HL-60 (cell line): Measurements from ENCODE around the gene CCDC66.

Experiments
- GABPA ChIP-seq: IDR thresholded peaks from 2 replicates; pipeline ENCODE4 v1.6.1; 2012; ENCODE audit warnings: low read depth
- POLR2AphosphoS5 ChIP-seq: IDR thresholded peaks from 2 replicates; pipeline ENCODE4 v1.6.1; 2012; ENCODE audit warnings: low read depth
- SPI1 ChIP-seq: IDR thresholded peaks from 2 replicates; pipeline ENCODE4 v1.6.1; 2012; ENCODE audit warnings: low read depth, mild to moderate bottlenecking, borderline replicate concordance
- TF ChIP-seq, protein P1 (sequence below): IDR thresholded peaks from one replicate; pipeline ENCODE4 v1.5.1; 2011; ENCODE audit warnings: low read length, control low read depth, inconsistent platforms; ENCODE audit not compliant: insufficient read depth
- TF ChIP-seq, protein P2 (sequence below): IDR thresholded peaks from 2 replicates; pipeline ENCODE4 v1.6.1; 2012; ENCODE audit warnings: low read depth; ENCODE audit not compliant: insufficient replicate concordance

- TF ChIP-seq GABPA: no peak
- TF ChIP-seq, protein P1, sequence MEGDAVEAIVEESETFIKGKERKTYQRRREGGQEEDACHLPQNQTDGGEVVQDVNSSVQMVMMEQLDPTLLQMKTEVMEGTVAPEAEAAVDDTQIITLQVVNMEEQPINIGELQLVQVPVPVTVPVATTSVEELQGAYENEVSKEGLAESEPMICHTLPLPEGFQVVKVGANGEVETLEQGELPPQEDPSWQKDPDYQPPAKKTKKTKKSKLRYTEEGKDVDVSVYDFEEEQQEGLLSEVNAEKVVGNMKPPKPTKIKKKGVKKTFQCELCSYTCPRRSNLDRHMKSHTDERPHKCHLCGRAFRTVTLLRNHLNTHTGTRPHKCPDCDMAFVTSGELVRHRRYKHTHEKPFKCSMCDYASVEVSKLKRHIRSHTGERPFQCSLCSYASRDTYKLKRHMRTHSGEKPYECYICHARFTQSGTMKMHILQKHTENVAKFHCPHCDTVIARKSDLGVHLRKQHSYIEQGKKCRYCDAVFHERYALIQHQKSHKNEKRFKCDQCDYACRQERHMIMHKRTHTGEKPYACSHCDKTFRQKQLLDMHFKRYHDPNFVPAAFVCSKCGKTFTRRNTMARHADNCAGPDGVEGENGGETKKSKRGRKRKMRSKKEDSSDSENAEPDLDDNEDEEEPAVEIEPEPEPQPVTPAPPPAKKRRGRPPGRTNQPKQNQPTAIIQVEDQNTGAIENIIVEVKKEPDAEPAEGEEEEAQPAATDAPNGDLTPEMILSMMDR: no peak
- no peak for TF ChIP-seq POLR2AphosphoS5
- TF ChIP-seq, protein P2, sequence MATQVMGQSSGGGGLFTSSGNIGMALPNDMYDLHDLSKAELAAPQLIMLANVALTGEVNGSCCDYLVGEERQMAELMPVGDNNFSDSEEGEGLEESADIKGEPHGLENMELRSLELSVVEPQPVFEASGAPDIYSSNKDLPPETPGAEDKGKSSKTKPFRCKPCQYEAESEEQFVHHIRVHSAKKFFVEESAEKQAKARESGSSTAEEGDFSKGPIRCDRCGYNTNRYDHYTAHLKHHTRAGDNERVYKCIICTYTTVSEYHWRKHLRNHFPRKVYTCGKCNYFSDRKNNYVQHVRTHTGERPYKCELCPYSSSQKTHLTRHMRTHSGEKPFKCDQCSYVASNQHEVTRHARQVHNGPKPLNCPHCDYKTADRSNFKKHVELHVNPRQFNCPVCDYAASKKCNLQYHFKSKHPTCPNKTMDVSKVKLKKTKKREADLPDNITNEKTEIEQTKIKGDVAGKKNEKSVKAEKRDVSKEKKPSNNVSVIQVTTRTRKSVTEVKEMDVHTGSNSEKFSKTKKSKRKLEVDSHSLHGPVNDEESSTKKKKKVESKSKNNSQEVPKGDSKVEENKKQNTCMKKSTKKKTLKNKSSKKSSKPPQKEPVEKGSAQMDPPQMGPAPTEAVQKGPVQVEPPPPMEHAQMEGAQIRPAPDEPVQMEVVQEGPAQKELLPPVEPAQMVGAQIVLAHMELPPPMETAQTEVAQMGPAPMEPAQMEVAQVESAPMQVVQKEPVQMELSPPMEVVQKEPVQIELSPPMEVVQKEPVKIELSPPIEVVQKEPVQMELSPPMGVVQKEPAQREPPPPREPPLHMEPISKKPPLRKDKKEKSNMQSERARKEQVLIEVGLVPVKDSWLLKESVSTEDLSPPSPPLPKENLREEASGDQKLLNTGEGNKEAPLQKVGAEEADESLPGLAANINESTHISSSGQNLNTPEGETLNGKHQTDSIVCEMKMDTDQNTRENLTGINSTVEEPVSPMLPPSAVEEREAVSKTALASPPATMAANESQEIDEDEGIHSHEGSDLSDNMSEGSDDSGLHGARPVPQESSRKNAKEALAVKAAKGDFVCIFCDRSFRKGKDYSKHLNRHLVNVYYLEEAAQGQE: no peak
- no peak for TF ChIP-seq SPI1
Observed at GRCh38 chr3:56664823-56665222, 107.8 kb downstream of the CCDC66 start.
